Activated CD4-positive, alpha-beta T cell treated with anti-CD3 and anti-CD28 coated beads, Interleukin-2, amount 50 U/mL, for 1 hour (primary cell): ENCODE measurements around the gene CRYBA2.
A peak's percentile ranks its signal among the peaks of the same experiment; 100 is the strongest.

Experiments used
- DNase-seq: peaks from one replicate; pipeline ENCODE4 v3.0.0-alpha.2; 2020

The CRYBA2 gene

DNA sequence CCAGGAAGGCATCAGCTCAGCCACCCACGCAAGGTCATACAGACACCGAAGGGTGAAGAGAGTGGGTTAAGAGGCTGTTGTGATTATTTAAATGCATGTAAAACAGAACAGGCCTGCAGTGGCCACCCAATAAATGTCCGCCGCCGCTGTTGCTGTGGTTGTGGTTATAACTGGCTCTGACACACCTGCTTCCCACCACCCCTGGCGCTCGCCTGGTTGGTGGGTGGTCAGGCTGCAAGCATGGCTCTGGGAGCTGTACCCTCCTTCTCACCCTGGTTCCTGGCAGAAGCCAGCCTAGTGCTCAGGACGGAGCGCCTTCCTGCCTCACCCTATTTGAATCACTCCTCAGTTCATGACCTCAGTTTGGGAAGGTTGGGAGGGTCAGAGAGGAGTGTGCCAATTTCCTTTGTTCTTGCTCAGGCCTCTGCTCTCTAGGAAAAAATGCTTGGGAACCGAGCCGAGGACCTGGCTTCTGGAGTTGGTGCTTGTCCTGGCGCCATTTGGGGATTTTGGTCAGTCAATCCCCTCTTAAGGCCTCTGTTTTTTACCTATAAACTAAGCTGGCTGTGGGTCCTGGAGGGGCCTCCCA is 5.3 kb upstream of the CRYBA2 start:
- DNase-seq: no peak

DNA sequence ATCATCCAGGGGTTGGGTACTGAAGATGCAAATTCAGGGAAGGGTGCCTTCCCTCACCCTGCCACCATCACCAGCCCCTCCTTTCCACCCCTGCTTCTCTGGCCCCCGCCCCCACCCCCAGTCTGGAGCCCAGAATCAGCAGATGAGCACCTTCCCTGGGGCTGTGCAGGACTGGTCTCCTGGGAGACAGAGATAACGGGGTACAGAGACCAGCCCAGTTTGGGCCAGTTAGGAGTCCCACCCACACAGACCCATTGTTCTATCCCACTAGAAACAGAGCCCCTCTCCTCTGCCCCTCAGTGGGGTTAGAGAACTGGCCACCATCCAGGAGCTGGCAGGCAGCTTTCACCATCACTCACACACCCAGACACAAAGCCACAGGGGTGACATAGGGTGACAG is 4.5 kb upstream of the CRYBA2 start:
- no peak for DNase-seq

DNA sequence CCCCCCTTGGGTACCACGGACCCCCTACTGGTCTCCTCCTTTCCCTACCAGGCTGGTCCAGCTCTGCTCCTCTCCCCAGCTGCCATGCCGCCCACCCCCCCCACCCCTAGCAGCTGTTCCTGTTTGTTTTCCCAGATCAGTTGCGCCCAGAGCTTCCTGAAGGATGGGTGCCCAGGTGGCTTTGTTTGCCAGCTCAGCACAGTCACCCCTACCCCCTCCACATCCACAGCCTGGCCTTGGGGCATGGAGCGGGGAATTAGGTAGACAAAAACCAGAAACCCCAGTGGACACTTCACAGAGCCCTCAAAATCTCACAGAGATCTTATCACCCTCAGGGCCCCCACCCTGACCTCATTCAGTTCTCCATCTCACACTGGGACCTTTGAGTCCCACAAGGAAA is 3.7 kb upstream of the CRYBA2 start:
- DNase-seq: no peak

DNA sequence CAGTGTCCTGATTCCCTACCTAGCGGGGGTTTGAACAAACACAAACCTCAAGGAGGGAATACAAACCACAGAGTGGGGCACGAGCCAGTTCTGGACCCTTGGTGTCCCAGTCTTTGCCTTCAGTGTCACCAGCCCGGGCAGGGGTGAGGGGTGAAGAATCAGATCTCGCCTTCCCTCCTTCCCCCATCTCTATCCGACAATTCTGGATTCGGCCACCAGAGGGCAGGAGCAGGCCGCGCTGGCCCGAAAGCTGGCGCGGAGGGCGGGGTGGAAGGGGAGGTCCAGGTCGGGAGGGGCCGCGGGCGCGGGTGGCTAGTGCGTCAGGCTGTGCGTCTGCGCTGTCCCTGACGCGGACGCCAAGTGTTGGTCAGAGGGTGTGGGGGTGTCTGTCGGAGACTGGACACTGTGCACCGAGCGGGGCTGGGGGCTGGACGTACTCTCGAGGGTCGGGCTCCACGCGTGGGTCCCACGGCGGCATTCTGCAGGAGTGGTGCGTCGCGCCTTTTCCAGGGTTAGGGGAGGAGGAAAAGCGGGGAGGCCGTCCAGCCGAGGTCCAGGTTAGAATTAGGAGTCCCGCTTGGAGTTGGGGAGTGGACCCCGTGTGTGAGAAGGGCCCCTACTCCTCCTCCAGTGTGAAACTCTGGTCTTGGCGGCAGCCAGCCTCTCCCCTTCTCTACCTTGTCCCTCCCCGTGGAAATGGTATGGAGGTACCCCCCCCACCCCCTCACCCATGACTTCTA is 2.9 kb upstream of the CRYBA2 start:
- DNase-seq: peak; percentile 79

DNA sequence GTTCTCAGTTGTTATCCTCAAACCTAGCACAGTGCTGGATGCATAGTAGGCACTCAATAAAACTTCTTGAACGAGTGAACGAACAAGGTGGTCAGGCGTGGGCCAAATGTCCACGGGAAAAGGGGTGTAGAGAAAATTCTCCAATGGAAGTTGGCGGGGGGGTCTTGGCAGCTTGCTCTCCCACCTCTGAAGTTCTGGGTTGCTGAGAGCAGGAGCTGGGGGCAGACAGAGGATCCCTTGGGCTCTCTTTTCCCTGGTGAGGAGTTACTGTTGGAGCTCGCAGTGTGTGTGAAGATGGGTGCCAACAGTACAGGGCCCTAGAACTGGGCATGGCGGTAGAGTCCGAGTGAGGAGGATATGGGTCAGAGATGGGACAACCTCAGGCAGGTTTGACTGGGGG is 2.3 kb upstream of the CRYBA2 start:
- DNase-seq: no peak

DNA sequence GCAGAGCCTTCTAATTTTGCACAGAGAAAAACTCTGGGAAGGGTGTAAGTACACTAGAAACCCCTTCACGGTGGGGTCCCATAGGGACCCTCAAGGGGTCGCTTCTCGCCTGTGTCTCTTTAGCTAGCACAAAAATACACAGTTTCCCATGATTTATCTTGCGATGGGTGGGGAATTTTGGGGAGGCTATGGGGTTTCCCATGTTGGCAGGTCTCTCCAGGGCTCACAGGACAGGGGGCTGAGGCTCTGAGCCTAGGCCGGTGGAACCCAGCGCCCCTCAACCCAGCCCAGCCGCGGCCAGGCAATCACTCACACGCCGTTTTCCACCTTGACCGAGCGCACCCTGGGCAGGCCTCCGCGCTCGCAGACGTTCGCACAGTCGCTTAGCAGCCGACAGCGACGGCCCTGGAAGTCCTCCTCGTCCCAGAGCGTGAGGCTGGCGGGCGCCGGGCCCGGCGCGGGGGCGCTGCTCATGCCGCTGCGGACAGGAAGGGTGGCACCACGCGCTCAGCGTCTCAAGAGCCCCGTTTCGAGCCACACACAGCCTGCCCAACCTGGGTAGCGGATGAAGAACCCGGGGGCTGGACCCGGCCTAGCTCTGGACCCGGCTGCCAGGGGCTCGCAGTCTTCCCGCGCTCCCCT is 398 bp downstream of the CRYBA2 start:
- no peak for DNase-seq

GRCh38 chr2:218992196-218992595 is 1.0 kb downstream of the CRYBA2 start:
- no peak for DNase-seq

DNA sequence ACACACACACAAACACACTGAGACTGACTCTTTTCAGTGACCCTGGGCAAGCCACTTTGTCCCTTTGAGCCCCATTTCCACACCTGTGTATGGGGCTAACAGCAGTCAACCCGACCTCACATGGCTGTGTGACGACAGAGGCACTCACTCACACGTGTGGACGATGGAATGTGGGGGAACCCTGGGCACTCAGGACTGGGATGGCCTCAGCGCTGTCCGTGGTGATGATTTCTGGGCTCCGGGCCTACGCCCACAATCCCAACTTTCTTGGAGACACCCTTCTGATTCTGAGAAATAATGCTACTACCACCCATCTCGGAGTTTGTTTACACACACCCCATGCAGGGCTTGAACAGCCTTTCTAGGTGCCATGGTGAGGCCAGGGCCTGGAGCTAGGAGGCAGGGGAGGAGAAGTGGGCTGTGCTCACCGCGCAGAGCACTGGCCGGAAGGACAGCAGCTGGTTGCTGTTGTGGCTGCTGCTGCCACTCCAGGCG is 1.5 kb downstream of the CRYBA2 start:
- no peak for DNase-seq

DNA sequence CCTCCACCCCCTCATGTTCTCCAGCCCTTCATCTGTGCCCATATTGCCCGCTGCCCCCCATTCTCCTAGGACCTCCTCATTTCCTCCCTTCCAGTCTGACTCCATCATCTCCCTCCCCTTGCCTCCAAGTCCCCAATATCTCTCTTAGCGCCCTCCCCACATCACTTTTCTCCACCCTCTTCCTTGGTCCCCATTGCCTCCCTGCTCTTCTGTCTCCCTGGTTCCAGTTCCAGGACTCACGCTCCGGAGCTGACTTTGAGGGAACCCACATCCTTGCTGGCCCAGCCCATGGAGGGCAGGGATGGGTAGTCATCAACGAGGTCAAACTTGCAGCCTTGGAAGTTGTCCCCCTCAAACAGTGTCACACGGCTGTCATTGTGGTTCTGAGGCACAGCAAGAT is 2.6 kb downstream of the CRYBA2 start:
- DNase-seq: no peak

DNA sequence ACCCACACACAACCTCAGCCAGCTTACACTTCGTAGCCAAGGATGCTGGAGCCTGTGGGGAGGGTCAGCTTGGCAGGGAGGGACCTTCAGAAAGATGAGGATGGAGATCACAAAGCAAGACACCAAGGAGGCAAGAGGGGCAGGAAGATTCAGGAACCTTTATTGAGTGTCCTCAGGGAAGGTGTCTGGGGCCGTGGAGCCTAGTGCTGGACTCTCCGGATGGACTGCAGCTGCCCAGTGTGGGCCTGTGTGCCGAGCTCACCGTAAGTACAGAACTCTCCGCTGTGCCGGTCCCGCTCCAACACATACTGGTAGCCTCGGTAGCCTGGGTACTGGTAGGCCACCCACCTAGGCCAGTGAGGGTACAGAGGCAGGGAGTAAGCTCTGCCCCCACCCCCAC is 3.2 kb downstream of the CRYBA2 start:
- DNase-seq: no peak

GRCh38 chr2:218988650-218989049 is 4.6 kb downstream of the CRYBA2 start:
- no peak for DNase-seq

DNA sequence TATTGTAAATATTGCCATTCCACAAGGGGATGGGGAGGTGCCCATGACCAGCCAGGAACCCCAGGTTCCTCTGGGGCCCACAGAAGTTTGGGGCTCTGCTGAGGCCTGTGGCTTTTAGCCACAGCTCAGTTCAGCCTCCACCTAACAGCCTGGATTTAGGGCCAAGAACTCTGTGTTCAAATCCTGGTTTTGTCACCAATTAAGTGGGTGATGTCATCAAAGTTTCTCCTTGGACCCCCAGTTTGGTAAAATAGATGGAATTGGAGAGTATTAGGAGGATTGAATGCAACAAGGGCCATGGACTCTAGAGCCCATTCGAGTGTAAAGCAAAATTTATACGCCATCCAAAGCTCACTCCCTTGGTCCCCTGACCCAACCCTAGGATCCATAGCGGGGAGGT is 5.1 kb downstream of the CRYBA2 start:
- DNase-seq: no peak

- DNase-seq: no peak
These were observed 7.0 kb downstream of the CRYBA2 start for GRCh38 chr2:218986148-218986761.

GRCh38 chr2:218985325-218986091 is 7.7 kb downstream of the CRYBA2 start:
- DNase-seq: no peak

DNA sequence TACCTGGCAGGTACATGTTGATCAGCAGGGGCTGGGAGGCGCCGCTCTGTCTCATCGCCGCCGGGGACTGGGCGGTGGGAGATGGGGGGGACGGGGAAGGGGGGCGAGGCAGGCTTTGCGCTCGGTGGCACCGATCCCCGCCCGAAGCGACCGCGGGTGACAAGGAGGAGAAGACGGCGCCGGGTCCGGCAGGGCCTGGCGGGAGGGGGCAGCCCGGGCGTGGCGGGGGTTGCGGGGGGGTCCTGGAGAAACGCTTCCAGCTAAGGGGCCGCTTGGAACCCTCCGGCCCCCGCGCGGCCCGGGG is 8.2 kb downstream of the CRYBA2 start, which contains the start of gene FEV:
FEV (minus strand) TSS at position 164 of the 304 bp plus-strand sequence; CDS start at position 55, 109 bp downstream.
- no peak for DNase-seq

- DNase-seq: no peak
These were observed 8.8 kb downstream of the CRYBA2 start for GRCh38 chr2:218984239-218985020.

GRCh38 chr2:218983934-218984238 is 9.3 kb downstream of the CRYBA2 start:
- DNase-seq: no peak

- DNase-seq: no peak
These were observed 9.8 kb downstream of the CRYBA2 start for GRCh38 chr2:218983263-218983933.

- DNase-seq: no peak
These were observed 10.5 kb downstream of the CRYBA2 start for GRCh38 chr2:218982586-218983262.

- no peak for DNase-seq
These were observed 11.2 kb downstream of the CRYBA2 start for GRCh38 chr2:218981881-218982585.
